HEK293T (cell line): ENCODE measurements around the gene NR5A1.

Source experiments
- CTCF ChIA-PET: fragments of 350-600 bp; formaldehyde crosslinking; extraction: SDS; loops from one replicate; lab custom pipeline; 2021; ENCODE audit warnings: antibody characterized with exemption, inconsistent platforms; lab: Yijun Ruan, JAX
- POLR2A ChIA-PET: fragments of 350-600 bp; formaldehyde crosslinking; extraction: SDS; loops from one replicate; lab custom pipeline; 2020; ENCODE audit warnings: antibody characterized with exemption, inconsistent platforms; lab: Yijun Ruan, JAX
- DNase-seq: peaks from one replicate; pipeline ENCODE4 v3.0.0; 2012; ENCODE audit warnings: mixed read lengths; ENCODE audit errors: extremely low spot score
- ARNT ChIP-seq: fragments of 450-650 bp; IDR thresholded peaks from 2 replicates; pipeline ENCODE4 v1.6.1; 2017; ENCODE audit warnings: mild to moderate bottlenecking
- BHLHE40 ChIP-seq: fragments of 450-650 bp; IDR thresholded peaks from 2 replicates; pipeline ENCODE4 v1.6.1; 2016; ENCODE audit warnings: mild to moderate bottlenecking, moderate library complexity, borderline replicate concordance
- CTBP1 ChIP-seq: fragments of 450-650 bp; IDR thresholded peaks from 2 replicates; pipeline ENCODE4 v1.6.1; 2016; ENCODE audit warnings: borderline replicate concordance
- ELF4 ChIP-seq: fragments of 450-650 bp; IDR thresholded peaks from 2 replicates; pipeline ENCODE4 v1.6.1; 2017; ENCODE audit warnings: antibody characterized with exemption
- FOXA1 ChIP-seq: fragments of 450-650 bp; IDR thresholded peaks from 2 replicates; pipeline ENCODE4 v1.6.1; 2016; ENCODE audit warnings: mild to moderate bottlenecking
- FOXK2 ChIP-seq: fragments of 450-650 bp; IDR thresholded peaks from 2 replicates; pipeline ENCODE4 v1.6.1; 2016; ENCODE audit warnings: mild to moderate bottlenecking
- FOXM1 ChIP-seq: fragments of 450-650 bp; IDR thresholded peaks from 2 replicates; pipeline ENCODE4 v1.6.1; 2017; ENCODE audit warnings: mild to moderate bottlenecking, borderline replicate concordance
- HDGF ChIP-seq: fragments of 450-650 bp; IDR thresholded peaks from 2 replicates; pipeline ENCODE4 v1.6.1; 2017; ENCODE audit warnings: antibody characterized with exemption, borderline replicate concordance
- L3MBTL2 ChIP-seq: fragments of 450-650 bp; conservative IDR thresholded peaks from 2 replicates; pipeline ENCODE4 v1.6.1; 2016; ENCODE audit warnings: mild to moderate bottlenecking
- LEF1 ChIP-seq: fragments of 450-650 bp; IDR thresholded peaks from 2 replicates; pipeline ENCODE4 v1.6.1; 2017; ENCODE audit warnings: mild to moderate bottlenecking, borderline replicate concordance
- NFRKB ChIP-seq: fragments of 450-650 bp; IDR thresholded peaks from 2 replicates; pipeline ENCODE4 v1.6.1; 2016; ENCODE audit warnings: mild to moderate bottlenecking, moderate library complexity
- SP1 ChIP-seq: fragments of 450-650 bp; IDR thresholded peaks from 2 replicates; pipeline ENCODE4 v1.6.1; 2017
- SUZ12 ChIP-seq: fragments of 450-650 bp; IDR thresholded peaks from 2 replicates; pipeline ENCODE4 v1.6.1; 2016; ENCODE audit warnings: mild to moderate bottlenecking
- TARDBP ChIP-seq: fragments of 450-650 bp; IDR thresholded peaks from 2 replicates; pipeline ENCODE4 v1.6.1; 2016
- ZNF384 ChIP-seq: fragments of 450-650 bp; IDR thresholded peaks from 2 replicates; pipeline ENCODE4 v1.6.1; 2016
- TF ChIP-seq, protein P1 (sequence below): fragments of 450-650 bp; IDR thresholded peaks from 2 replicates; pipeline ENCODE4 v1.6.1; 2016

The NR5A1 gene

DNA sequence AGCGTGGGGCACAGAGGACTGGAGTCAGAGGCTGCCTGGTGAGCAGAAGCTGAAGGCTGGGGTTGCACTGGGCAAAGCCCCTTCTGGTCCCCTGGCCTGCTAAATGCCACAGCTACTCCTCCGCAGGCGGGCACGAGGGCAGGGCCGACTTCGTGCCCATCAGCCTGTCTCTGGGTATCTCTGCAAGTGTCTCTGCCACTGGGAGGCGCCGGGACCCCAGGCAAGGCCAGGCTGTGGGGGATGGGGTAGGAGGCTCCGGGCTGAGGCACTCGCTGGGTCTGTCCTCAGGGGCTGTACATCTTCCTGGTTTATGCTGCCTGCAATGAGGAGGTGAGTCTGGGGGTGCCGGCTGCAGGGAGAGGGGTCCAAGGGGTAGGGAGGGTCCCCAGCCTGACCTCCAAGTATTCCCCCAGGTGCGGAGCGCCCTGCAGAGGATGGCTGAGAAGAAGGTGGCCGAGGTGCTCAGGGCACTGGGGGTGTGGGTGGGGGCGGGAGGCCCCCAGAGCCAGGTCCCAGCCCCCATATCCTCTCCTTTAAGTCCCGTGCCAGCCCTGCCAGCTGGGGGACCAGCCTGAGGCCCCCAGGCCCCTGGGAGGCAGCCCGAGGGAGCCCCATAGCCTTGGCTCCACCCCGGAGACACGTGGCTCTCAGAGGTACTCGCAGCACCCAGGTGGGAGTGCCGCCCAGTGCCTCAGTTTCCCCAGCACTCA is 31.9 kb downstream of the NR5A1 start:
- DNase-seq, result no peak
- POLR2A ChIA-PET, result no interaction called here
- no peak for TF ChIP-seq L3MBTL2
- CTCF ChIA-PET, result interaction anchor here (0.7 kb wide), 1 partner anchor 378 kb away, joined by 3 read pairs; the partner anchor contains the start of gene WDR38

DNA sequence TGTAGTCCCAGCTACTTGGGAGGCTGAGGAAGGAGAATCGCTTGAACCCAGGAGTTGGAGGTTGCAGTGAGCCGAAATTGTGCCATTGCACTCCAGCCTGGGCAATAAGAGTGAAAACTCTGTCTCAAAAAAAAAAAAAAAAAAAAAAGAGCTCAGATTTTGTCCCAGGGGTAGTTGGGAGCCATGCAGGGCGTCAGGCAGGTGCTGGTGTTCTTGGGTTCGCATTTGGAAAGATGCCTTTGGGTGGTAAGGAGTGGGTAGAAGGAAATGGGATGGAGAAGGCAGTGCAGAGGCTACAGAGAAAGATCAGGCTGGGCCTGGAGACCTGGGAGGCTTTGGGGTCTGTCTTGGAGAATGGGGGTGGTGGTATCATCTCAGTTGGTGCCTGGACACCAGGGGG is 33.0 kb downstream of the NR5A1 start:
- POLR2A ChIA-PET, result no interaction called here
- CTCF ChIA-PET, result no interaction called here
- TF ChIP-seq BHLHE40 (no peak), L3MBTL2 (no peak), SUZ12 (no peak), FOXA1 (no peak), ZNF384 (no peak), ELF4 (no peak), LEF1 (no peak), ARNT (no peak), FOXK2 (no peak), NFRKB (no peak)
- TF ChIP-seq, protein P1, sequence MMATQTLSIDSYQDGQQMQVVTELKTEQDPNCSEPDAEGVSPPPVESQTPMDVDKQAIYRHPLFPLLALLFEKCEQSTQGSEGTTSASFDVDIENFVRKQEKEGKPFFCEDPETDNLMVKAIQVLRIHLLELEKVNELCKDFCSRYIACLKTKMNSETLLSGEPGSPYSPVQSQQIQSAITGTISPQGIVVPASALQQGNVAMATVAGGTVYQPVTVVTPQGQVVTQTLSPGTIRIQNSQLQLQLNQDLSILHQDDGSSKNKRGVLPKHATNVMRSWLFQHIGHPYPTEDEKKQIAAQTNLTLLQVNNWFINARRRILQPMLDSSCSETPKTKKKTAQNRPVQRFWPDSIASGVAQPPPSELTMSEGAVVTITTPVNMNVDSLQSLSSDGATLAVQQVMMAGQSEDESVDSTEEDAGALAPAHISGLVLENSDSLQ, result no peak
- no peak for DNase-seq

DNA sequence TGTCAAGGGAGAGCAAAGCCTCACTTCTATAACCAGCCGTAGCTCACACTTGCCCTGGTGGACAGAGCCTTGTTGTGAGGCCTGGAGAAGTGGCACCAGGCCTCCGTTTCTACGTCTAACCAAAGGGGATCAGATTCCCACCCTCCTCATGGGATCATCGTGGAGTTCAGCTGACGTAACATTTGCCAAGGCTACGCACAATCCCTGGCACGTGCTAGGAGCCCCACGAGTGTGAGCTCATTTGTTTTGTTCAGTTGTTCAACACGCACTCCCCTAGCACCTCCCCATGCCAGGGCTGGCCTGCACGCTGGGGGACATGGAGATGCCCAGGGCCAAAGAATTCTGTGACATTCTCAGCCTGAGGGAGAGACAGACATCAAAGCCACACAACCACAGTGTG is 33.9 kb downstream of the NR5A1 start:
- POLR2A ChIA-PET, result no interaction called here
- CTCF ChIA-PET, result no interaction called here
- no peak for DNase-seq
- TF ChIP-seq ARNT (no peak), HDGF (no peak), TARDBP (no peak)

DNA sequence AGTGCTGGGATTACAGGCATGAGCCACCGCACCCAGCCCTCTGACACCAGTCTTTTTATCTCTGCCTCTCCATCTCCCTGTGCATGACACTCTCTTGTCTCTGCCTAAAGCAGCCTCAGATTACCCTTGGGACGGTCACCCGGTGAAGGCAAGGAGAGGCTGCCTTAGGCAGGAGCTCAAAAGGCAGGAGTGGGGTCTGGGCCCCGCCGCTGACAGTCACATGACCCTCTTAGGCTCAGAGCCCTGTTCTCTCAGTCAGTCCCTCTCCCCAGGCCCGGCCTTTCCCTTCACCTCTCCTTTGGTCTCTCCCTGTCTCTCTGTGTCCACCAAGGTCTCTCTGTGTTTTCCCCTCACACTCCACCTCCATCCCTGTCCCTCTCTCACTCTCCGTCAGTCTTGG is 34.4 kb downstream of the NR5A1 start:
- ChIA-PET CTCF (no interaction called here), POLR2A (no interaction called here)
- DNase-seq, result no peak
- TF ChIP-seq ZNF384, result no peak
- TF ChIP-seq FOXM1, result no peak
- TF ChIP-seq TARDBP, result no peak
- TF ChIP-seq, protein P1, result no peak
- TF ChIP-seq SUZ12, result no peak
- no peak for TF ChIP-seq FOXK2
- TF ChIP-seq ELF4, result no peak
- TF ChIP-seq ARNT, result no peak
- no peak for TF ChIP-seq HDGF
- no peak for TF ChIP-seq CTBP1
- TF ChIP-seq SP1, result no peak
- TF ChIP-seq FOXA1, result no peak
- no peak for TF ChIP-seq LEF1
- no peak for TF ChIP-seq NFRKB

DNA sequence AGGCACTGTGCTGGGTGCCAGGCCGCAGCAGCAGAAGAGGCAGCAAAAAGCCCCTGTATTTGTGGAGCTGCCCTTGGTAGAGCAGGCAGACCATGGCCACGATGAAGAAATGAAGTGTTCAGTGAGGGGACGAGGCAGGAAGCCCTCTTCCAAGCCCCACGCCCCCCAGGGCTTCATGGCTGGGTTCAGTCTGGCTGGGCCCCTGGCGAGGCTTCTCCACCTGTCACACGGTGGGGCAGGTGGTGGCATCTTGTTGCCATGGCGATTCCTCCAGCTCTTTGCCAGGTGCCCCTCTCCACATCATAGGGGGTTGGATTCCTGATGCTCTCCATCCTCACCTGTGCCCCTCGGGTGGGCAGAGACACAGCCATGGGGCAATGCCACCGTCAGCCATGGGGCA is 35.4 kb downstream of the NR5A1 start:
- no peak for DNase-seq
- CTCF ChIA-PET, result no interaction called here
- POLR2A ChIA-PET, result no interaction called here
- TF ChIP-seq FOXK2 (no peak), ZNF384 (no peak), BHLHE40 (no peak), SP1 (no peak), NFRKB (no peak), FOXA1 (no peak), L3MBTL2 (no peak), LEF1 (no peak), ELF4 (no peak), ARNT (no peak)

DNA sequence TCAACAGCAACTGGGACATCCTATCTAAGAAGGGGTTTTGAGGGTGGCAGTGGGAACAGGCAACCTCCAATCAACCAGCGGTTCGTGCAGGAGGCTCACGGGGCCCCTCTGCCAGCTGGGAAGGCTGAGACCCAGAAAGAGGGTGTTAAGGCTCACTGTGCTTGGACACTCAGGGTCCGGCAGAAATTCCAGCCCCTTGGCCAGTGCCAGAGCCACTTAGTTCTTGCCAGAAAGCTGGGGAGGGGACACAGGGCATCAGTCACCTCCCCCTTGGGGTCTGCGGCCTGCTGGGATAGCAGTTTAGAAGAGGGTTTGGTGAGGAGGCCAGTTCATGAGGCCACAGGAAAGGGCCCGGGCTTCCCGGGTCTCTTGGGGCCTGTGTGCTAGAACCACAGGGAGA is 36.5 kb downstream of the NR5A1 start:
- CTCF ChIA-PET, result no interaction called here
- no peak for DNase-seq
- POLR2A ChIA-PET, result no interaction called here
- TF ChIP-seq, protein P1, result no peak
- TF ChIP-seq HDGF (no peak), FOXA1 (no peak), FOXM1 (no peak), SP1 (no peak), TARDBP (no peak), SUZ12 (no peak), CTBP1 (no peak), L3MBTL2 (no peak), LEF1 (no peak), BHLHE40 (no peak)

DNA sequence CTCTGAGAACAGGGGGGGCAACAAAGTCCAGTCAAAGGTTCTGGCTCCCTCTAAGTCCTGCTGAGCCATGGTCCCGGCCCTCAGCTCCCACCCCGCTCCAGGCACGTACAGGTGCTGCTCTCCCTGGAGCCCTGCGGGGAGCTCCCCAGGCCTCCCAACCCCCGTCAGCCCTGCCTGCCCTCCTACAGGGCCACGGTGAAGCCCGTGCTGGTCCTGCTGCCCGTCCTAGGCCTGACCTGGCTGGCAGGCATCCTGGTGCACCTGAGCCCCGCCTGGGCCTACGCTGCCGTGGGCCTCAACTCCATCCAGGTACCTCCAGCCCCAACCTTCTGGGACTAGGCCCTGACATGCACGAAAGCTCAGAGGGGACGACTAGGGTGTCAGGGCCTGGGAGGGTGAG is 36.9 kb downstream of the NR5A1 start:
- DNase-seq, result no peak
- TF ChIP-seq BHLHE40 (no peak), ZNF384 (no peak), CTBP1 (no peak), FOXK2 (no peak), ELF4 (no peak), TARDBP (no peak), ARNT (no peak), FOXM1 (no peak), L3MBTL2 (no peak)
- ChIA-PET POLR2A (no interaction called here), CTCF (no interaction called here)
